ENCODE results near the gene CEMP1. TPM values are rescaled to one million over a fixed set of nuclear protein-coding genes. Genes with fewer than 3 reads are reported as not detected.
"Not testable (repeated sequence)": the region's sequence is repeated elsewhere in the genome, so short reads cannot be mapped to it uniquely, and the experiment has no call there.

Gene CEMP1
- total RNA-seq, 4 donors from 2014 or later = 0.40 TPM; not detected in 3

GRCh38 chr16:2560798-2561133 lies 29.6 kb upstream of the CEMP1 start:
- not testable (repeated sequence) for H3K4me1 ChIP-seq, H3K27ac ChIP-seq, H3K36me3 ChIP-seq, H3K9me3 ChIP-seq, H3K4me3 ChIP-seq, H3K27me3 ChIP-seq
- no CpG with 5 or more reads among the region's 4 CpGs for WGBS, 2 donors (ENCODE audit: low coverage in 1 of 2)
- peak in 2 of 4 experiments; percentile 11 to 46 for TF ChIP-seq CTCF (IDR thresholded peaks at IDR 0.05)
- peak; percentile 79 for ATAC-seq

- not testable (repeated sequence) for H3K9me3 ChIP-seq, H3K36me3 ChIP-seq, H3K27me3 ChIP-seq, H3K27ac ChIP-seq, H3K4me3 ChIP-seq, H3K4me1 ChIP-seq
- peak; percentile 59 for ATAC-seq
- WGBS, 2 donors (ENCODE audit: low coverage in 1 of 2) = 20% methylated on average over 2 of the region's 17 CpGs; no CpG with 5 or more reads in 1 of the 2 donors
These were observed 29.1 kb upstream of the CEMP1 start for GRCh38 chr16:2560131-2560797.

- not testable (repeated sequence) for H3K4me1 ChIP-seq, H3K9me3 ChIP-seq, ATAC-seq, H3K27ac ChIP-seq, H3K36me3 ChIP-seq, H3K27me3 ChIP-seq, H3K4me3 ChIP-seq
- WGBS, 2 donors (ENCODE audit: low coverage in 1 of 2) = no CpG with 5 or more reads among the region's 15 CpGs
These were observed 25.9 kb upstream of the CEMP1 start for GRCh38 chr16:2557150-2557549.

- H3K36me3 ChIP-seq, H3K4me3 ChIP-seq, H3K9me3 ChIP-seq, H3K27me3 ChIP-seq, H3K27ac ChIP-seq, H3K4me1 ChIP-seq: not testable (repeated sequence)
- ATAC-seq = peak; percentile 33
- WGBS, 2 donors (ENCODE audit: low coverage in 1 of 2) = no CpG with 5 or more reads among the region's 13 CpGs
These were observed 23.7 kb upstream of the CEMP1 start for GRCh38 chr16:2554709-2555425.

- not testable (repeated sequence) for H3K9me3 ChIP-seq, H3K27me3 ChIP-seq, H3K4me3 ChIP-seq, H3K36me3 ChIP-seq, H3K4me1 ChIP-seq, ATAC-seq, H3K27ac ChIP-seq
- 70% methylated on average over 11 of the region's 17 CpGs; no CpG with 5 or more reads in 1 of the 2 donors for WGBS, 2 donors (ENCODE audit: low coverage in 1 of 2)
These were observed 20.2 kb upstream of the CEMP1 start for GRCh38 chr16:2551420-2551889.

GRCh38 chr16:2550283-2550878 lies 19.2 kb upstream of the CEMP1 start:
- peaks cover 0 to 11% (median 8%) of the 10 kb centered on the region in 3 donors for H3K4me1 ChIP-seq
- not testable (repeated sequence) for H3K9me3 ChIP-seq, H3K27me3 ChIP-seq, ATAC-seq, H3K4me3 ChIP-seq, H3K27ac ChIP-seq, H3K36me3 ChIP-seq
- WGBS, 2 donors (ENCODE audit: low coverage in 1 of 2) = no CpG with 5 or more reads among the region's 14 CpGs

GRCh38 chr16:2543771-2544170 lies 12.6 kb upstream of the CEMP1 start:
- not testable (repeated sequence) for H3K27me3 ChIP-seq, ATAC-seq, H3K9me3 ChIP-seq, H3K36me3 ChIP-seq, H3K4me3 ChIP-seq, H3K27ac ChIP-seq
- peaks cover 0 to 42% (median 26%) of the 10 kb centered on the region in 3 donors for H3K4me1 ChIP-seq
- 68 to 79% methylated on average over 7 of the region's 14 CpGs for WGBS, 2 donors (ENCODE audit: low coverage in 1 of 2)

- H3K4me1 ChIP-seq = peaks cover 0 to 51% (median 27%) of the 10 kb centered on the region in 3 donors
- not testable (repeated sequence) for ATAC-seq, H3K9me3 ChIP-seq
These were observed 10.2 kb upstream of the CEMP1 start for GRCh38 chr16:2541409-2541808.

GRCh38 chr16:2540912-2541311 lies 9.7 kb upstream of the CEMP1 start:
- not testable (repeated sequence) for H3K36me3 ChIP-seq, H3K9me3 ChIP-seq, H3K27me3 ChIP-seq, H3K27ac ChIP-seq, H3K4me3 ChIP-seq, ATAC-seq
- peaks cover 0 to 51% (median 22%) of the 10 kb centered on the region in 3 donors for H3K4me1 ChIP-seq
- WGBS, 2 donors (ENCODE audit: low coverage in 1 of 2) = 43 to 60% methylated on average over 1 of the region's 4 CpGs

More at GRCh38 chr16:2541409-2541808, 10.2 kb upstream of the CEMP1 start:
- not testable (repeated sequence) for H3K4me3 ChIP-seq, H3K27me3 ChIP-seq, H3K27ac ChIP-seq, H3K36me3 ChIP-seq
- 53% methylated on average over 4 of the region's 6 CpGs; no CpG with 5 or more reads in 1 of the 2 donors for WGBS, 2 donors (ENCODE audit: low coverage in 1 of 2)

Measured in gastroesophageal sphincter (tissue), 4 donors.